Ureter (tissue), 1 donor: ENCODE data around the gene PCCA. TPM values are rescaled to one million over a fixed set of nuclear protein-coding genes. Genes with fewer than 3 reads are reported as not detected.
"Not testable (repeated sequence)": the region's sequence is repeated elsewhere in the genome, so short reads cannot be mapped to it uniquely, and the experiment has no call there.

Source experiments
- DNase-seq: peaks from one replicate; pipeline ENCODE4 v3.0.0-alpha.2; 2020; ENCODE audit warnings: low spot score
- total RNA-seq: library from RNA; stranded (reverse); gene quantifications from one replicate; pipeline ENCODE4 v1.2.4, GENCODE V29; 2023
- donor health status: DM: yes; HTN: yes; CAD: no.

Gene PCCA
- total RNA-seq, 1 donor from 2014 or later, result 87.4 TPM

GRCh38 chr13:100541897-100542825 is 453.3 kb downstream of the PCCA start:
- DNase-seq, result peak; percentile 51

- no peak for DNase-seq
These were observed 453.9 kb downstream of the PCCA start for GRCh38 chr13:100542826-100543156.

DNA sequence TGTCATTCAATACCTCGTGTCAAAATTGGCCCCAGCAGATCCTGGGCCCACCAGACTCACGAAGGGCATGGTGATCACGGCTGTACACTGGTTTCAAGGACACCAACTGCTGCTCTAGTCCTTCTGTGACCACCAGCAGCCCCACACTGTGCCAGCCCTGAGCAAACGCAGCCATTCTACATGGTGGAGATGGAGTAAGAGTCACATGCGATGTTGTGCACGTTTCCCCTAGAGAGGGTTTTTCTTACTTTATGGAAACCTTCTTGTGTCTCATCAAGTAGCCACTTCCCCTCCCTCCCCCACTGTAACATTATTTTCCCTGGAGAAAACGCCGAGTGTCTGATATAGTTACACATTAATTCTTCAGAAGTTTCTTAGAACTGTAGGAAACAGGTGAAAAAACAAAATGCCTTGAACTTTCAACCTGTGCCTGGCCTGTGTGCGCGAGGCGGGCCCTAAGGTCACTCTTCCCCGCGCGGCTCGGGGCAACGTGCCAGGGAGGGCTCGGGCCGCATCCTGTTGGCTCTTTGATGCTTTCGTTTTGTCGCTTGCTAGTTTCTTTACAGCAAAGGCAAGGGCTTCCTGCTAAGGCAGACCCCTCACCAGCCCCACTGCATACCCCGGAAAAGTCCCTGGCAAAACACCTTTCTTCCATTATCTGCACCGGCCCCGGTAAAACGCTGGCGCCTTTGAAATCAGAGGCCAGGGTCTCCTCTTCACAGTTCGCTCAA is 455.1 kb downstream of the PCCA start:
- DNase-seq, result no peak

DNA sequence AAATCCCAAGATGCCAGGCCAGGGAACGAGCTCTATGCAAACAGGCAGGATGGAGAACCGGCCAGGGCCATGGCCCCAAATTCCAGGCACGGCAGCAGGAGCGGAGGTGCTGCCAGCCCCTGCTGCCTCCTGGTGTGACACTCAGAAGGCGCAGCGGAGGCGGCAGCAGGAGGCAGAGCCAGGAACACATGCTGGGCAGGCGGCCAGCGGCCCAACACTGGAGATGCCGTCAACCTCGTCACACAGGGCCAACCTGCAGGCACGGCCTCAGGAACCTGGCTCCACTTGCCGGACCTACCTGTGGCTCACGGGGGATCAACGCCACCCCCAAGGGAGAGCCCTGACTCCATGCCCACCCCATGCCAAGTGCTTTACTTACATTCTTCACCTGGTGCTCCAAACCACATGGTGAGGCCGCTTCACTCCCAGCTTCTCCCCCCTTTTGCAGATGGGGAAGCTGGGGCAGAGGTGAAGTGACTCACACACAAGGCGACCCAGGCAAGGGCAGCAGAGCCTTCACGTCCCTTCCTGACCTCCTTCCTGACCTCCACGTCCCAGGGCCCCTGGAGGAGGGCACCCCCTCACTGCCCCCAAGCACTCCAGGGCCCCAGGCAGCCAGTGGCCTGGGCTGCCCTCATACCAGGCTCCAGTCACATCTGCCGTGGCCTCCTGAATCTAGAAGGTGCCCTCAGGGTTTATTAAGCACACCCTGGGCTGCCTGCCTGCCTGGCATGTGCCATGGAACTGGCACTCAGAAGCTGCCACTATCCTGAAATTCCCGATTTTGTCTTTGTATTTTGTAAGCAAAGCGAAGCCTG is 456.2 kb downstream of the PCCA start:
- DNase-seq, result no peak

DNA sequence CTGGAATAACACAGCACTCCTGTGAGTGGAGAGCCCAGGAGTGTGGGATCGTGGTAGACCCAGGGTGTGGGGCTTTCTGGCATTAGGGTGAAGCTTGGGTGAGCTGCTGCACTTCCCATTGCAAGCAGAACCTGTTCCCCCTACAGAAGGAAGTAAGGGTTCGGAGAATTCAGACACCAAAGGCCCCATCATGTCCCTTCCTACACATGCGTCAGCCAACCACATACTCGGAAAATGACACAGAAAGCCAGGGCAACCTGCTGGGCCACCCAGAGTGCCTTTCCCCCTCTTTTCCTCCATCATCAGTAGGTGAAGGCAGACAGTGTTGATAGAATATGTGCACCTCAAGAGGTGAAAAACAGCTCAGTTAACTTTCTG is 456.8 kb downstream of the PCCA start:
- DNase-seq, result no peak

GRCh38 chr13:100546713-100547405 is 458.0 kb downstream of the PCCA start:
- no peak for DNase-seq

DNA sequence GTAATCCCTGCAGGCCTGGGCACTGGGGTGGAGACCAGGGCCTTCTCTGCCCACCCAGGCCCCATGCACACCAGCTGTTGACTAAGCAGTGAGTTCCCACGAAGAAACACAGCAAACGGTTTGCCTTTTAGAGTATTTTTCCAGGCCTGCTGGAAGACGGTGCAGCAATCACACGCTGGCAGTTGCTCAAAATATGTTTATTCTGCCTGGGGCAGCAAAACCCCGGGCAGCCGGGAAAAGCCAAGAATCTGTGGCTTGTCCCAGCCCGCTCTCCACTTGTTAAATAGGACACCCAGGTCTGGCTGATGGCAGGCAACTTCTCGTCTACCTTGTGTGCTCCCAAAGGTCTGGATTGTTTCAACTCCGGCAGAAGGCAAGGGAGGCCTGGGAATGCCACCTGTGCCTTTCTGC is 458.9 kb downstream of the PCCA start:
- DNase-seq, result no peak

DNA sequence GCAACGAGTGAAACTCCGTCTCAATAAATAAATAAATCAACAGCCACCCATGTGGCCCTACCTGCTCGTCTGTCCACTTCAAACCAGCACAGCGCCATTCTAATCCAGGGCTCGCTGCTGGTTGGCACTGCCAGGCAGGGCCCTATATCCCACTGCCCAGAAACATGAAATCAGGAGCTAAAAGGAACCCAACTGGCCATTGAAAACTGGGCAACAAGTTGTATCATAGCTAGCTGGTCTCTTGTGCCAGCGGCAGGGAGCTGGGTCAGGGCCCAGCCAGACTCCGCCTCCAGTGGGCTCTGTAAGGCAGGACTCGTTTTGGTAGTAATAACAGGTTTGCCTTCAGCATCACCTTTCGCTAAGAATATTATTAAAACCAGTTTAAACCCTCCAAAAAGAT is 460.4 kb downstream of the PCCA start:
- DNase-seq, result no peak

- no peak for DNase-seq
These were observed 463.9 kb downstream of the PCCA start for GRCh38 chr13:100552755-100553154.

GRCh38 chr13:100559886-100560285 is 471.0 kb downstream of the PCCA start:
- DNase-seq, result no peak

DNA sequence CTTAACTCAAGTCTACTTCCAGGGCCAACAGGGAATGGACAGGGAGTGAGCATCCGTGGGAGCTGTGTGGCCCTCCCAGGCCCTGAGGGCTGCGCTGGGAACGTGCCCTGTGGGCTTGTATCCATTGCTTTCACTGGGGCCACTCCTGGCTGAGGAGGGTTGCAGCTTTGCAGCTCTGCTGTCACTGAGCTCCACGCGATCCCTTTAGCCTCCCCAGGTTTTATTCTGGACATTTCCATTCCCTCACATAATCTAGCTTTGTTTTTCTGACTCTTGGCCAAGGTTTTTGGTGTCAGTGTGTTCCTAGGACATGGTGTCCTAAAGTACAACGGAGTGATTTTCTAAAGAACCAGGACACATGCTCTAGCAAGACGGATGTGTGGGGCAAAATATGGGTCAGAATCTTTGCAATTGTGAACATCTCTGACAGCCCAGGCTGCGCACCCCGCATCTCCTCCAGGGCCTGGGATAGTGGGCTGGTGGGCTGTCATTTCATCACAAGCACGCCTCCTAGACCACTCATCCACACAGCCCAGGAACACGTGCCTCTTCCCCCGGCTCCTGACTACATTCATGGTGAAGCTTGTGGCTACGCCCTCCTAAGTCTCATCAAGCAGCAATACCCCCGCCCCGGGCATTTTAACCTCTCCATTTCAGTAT is 471.7 kb downstream of the PCCA start:
- no peak for DNase-seq

- DNase-seq, result no peak
These were observed 472.2 kb downstream of the PCCA start for GRCh38 chr13:100561158-100561499.

DNA sequence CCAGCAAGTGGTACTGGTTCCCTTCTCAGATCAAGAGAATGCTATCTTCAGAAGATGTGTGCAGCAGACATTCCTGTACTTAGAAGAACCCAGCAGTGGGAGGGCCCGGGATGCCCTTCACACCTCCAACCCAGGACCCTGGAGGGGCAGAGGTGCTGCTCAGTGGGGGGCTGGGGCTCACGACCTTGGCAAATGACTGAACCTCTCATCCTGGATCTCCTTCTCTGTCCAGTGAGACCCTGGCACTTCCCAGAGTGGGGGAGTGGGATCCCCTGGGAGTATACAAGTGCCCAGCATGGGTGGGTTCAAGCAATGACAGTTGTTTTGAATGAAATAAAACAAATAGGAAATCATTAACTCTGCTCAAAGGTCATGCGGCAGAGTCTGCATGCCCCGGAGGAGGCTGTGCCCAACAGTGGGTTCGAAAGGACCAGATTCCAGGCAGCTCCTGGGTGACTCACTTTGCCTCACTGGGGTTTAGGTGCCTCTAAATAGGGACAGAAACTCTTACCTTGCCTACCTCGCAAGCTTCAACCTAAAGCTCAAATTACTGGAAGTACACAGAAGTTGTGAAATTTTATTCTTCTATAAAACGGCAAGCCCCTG is 472.8 kb downstream of the PCCA start:
- DNase-seq, result no peak

DNA sequence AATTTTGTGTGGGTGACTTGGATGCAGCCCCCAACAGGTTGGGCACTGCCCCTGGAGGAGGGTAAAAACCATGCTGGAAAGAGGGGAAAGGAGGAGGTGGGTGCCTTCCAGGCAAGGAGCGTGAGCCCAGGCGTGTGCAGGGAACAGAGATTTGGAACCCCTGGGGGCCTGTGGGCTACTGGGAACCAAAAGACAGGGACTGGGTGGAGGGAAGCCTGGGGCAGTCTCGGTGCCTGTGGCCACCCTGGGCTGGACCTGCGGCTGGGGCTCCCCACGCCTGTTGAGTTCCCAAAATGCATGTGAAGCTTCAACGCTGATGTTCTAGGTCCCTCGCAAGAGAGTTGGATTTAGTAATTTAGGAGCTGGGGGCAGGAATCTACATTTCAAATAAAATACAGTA is 474.9 kb downstream of the PCCA start:
- DNase-seq, result no peak

DNA sequence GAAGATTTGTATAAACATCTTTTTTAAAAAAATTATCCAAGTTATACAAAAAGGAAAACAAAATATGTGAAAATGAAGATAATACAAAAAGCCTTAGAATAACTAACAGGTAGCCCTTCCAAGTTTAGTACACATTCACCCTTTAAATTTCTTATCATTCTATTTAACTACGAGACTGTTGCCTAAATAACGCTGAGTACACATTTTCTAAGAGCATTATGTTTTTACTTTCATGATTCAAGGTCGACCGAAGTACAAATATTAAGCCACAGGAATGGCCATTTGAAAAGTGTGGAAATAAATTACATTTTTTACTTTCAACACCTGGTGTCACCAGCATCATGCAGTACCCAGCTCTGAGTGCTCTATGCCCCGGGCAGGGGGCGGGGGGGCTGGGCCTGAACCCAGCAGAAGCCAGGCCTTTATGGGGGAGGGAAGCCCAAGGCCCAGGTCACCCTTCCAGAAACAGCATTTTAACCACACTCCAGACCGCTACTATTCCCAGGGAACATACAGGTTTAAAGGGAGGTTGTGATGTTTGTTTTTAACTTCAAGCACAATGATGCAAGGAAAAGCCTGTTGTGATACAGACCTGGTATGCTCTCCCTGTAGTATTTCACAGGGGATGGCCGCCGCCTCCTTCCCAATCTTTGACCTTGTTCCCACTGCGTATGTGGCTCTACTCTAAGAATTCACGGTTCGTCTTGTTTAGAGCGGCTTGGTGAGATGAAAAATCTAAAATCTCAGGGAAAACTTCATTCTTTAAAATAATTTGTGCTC is 475.7 kb downstream of the PCCA start:
- DNase-seq, result no peak

DNA sequence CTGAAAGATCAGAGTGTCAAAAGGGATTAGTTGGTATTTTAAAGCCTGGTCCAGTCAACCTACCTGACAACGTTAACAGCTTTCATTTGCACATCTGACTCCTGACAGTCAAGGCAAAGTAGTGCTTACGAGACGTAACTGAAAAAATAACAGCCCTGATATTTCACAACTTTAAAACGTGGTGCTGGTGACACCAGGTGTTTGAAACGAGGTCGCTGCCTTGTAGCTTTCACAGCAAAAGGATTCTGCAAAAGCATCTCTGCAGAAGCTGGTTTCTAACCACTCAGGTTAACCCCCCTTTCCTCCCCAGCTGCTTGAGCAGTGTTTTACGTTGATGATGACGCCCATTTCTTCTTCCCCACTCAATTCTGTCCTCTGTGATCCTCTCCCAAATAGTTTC is 476.4 kb downstream of the PCCA start:
- DNase-seq, result no peak

DNA sequence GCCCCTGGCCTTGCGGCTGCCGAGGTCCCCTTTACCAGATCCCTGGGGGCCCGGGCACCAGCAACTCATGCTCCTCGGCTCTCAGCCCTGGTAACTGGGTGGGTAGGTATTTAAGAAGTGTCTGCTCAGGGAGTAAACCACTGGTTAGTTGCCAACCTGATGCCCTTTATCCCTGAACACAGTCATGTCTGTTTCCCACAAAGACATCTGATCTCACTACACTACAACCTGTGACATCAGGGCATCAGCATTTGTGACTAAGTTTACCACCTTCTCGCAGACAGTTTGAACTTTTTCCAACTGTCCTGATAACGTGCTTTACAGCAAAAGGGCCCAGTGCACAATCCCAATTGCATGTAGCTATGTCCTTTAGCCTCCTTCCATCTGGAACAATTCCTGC is 477.6 kb downstream of the PCCA start:
- DNase-seq, result no peak

GRCh38 chr13:100573121-100573520 is 484.2 kb downstream of the PCCA start:
- DNase-seq, result peak; percentile 61

DNA sequence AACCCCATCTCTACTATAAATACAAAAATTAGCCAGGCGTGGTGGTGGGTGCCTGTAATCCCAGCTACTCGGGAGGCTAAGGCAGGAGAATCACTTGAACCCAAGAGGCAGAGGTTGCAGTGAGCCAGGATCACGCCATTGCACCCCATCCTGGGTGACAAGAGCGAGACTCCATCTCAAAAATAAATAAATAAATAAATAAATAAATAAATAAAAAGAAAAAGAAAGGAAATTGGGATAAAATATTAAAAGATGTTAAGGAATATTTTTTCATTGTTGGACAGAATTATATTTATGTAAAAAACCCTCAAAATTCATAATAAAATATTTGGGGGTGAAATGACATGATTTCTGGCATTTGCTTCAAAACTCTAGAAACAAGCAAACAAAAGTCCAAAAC is 488.3 kb downstream of the PCCA start:
- DNase-seq, result not testable (repeated sequence)
